ENCODE data around the gene TEDC2.

Gene TEDC2

DNA sequence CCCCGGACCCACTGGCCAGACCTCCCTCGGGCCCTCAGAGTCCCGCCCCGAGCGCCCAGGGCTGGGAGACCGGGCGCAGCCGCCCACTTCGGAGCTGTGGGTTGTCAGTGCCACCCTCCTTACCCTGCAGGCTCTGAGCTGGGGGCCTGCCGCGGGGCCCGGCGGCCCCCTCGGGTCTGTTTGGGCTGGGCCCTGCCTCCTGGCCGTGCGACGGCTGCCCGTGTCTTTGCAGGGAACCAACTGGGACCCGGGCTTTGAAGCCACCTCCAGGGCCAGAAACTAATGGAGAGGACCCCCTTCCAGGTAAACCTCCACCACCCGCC is 443 bp downstream of the TEDC2 start:
- peaks cover 3% of the 10 kb centered on the region for H3K27me3 Mint-ChIP-seq (ENCODE audit: low read depth)
- TF ChIP-seq, protein P1, sequence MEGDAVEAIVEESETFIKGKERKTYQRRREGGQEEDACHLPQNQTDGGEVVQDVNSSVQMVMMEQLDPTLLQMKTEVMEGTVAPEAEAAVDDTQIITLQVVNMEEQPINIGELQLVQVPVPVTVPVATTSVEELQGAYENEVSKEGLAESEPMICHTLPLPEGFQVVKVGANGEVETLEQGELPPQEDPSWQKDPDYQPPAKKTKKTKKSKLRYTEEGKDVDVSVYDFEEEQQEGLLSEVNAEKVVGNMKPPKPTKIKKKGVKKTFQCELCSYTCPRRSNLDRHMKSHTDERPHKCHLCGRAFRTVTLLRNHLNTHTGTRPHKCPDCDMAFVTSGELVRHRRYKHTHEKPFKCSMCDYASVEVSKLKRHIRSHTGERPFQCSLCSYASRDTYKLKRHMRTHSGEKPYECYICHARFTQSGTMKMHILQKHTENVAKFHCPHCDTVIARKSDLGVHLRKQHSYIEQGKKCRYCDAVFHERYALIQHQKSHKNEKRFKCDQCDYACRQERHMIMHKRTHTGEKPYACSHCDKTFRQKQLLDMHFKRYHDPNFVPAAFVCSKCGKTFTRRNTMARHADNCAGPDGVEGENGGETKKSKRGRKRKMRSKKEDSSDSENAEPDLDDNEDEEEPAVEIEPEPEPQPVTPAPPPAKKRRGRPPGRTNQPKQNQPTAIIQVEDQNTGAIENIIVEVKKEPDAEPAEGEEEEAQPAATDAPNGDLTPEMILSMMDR (IDR thresholded peaks at IDR 0.05; ENCODE audit: unreplicated experiment in 3 of 3) = no peak
- H3K4me1 Mint-ChIP-seq = peaks cover 5% of the 10 kb centered on the region
- no peaks in the 10 kb centered on the region for H3K9me3 Mint-ChIP-seq
- peak overlapping the region; percentile 75 to 95 (median 91) for H3K4me3 Mint-ChIP-seq
- peaks cover 9% of the 10 kb centered on the region for H3K36me3 Mint-ChIP-seq (ENCODE audit: low read depth)
- H3K27ac Mint-ChIP-seq = no peak overlapping the region

DNA sequence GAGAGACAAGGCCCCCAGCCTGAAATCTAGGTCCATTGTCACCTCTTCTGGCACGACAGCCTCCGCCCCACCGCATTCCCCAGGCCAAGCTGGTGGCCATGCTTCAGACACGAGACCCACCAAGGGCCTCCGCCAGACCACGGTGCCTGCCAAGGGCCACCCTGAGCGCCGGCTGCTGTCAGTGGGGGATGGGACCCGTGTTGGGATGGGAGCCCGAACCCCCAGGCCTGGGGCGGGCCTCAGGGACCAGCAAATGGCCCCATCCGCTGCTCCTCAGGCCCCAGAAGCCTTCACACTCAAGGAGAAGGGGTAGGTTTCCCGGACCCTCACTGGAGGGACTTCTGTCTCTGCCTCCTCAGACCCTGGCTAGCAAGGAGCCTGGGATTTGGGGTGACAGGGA is 1.0 kb downstream of the TEDC2 start:
- Mint-ChIP-seq H3K4me1 (peaks cover 5% of the 10 kb centered on the region), H3K9me3 (no peaks in the 10 kb centered on the region), H3K27ac (no peak overlapping the region), H3K27me3 (ENCODE audit: low read depth) (peaks cover 3% of the 10 kb centered on the region), H3K4me3 (peak overlapping the region; percentile 68 to 75 (median 70)), H3K36me3 (ENCODE audit: low read depth) (peaks cover 5% of the 10 kb centered on the region)
- TF ChIP-seq, protein P1 (IDR thresholded peaks at IDR 0.05; ENCODE audit: unreplicated experiment in 3 of 3) = no peak

DNA sequence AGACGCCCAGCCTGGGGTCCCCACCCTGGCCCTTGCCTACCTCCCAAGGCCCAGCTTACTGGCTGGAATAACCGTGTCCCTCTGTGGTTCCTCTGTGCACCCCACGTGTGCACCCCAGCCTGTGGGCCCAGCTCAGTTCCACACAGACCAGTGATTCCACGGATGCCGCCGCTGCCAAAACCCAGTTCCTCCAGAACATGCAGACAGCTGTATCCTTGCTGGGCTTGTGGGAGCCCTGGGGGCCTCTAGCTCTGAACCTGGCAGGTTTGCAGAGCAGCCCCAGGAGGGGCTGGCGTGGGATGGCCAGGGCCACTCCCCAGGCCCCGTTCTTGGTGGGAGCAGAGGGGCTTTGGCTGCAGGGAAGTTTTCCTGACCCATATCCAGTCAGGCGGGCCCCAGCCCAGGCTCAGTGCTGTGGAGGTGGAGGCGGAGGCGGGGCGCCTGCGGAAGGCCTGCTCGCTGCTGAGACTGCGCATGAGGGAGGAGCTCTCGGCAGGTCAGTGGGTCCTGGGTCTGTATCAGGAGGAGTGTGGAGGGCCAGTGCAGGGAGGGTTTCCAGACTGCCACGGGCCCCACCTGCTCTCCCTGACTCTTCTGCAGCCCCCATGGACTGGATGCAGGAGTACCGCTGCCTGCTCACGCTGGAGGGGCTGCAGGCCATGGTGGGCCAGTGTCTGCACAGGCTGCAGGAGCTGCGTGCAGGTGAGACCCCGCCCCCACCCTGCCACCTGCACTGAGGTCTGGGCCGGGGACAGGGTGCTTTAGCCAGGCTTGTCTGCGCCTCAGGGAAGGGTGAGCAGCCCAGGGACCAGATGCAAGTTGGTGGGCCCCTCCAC is 2.3 kb downstream of the TEDC2 start:
- Mint-ChIP-seq H3K4me3 (peak overlapping the region in 2 of 3 experiments; percentile 26 to 50), H3K27ac (no peak overlapping the region), H3K27me3 (ENCODE audit: low read depth) (peaks cover 3% of the 10 kb centered on the region), H3K4me1 (peaks cover 5% of the 10 kb centered on the region), H3K36me3 (ENCODE audit: low read depth) (no peaks in the 10 kb centered on the region), H3K9me3 (no peaks in the 10 kb centered on the region)
- TF ChIP-seq, protein P1 (IDR thresholded peaks at IDR 0.05; ENCODE audit: unreplicated experiment in 3 of 3) = no peak

DNA sequence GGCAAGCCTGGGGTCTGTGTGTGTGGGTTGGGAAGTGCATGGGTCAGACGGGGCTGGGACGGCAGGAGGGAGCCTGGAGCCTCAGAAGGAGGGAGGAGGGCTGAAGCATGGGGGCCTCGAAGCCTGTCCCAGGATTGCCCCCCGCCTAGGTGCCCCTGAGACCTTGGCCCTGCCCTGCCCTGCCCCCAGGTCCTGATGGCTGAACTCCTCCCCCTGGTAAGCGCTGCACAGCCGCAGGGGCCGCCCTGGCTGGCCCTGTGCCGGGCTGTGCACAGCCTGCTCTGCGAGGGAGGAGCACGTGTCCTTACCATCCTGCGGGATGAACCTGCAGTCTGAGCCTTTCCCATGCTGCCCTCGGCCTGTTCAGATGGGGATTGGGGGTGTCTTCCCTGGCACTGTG is 4.4 kb downstream of the TEDC2 start:
- H3K27me3 Mint-ChIP-seq (ENCODE audit: low read depth) = no peaks in the 10 kb centered on the region
- no peak overlapping the region for H3K4me3 Mint-ChIP-seq
- no peaks in the 10 kb centered on the region for H3K9me3 Mint-ChIP-seq
- no peak overlapping the region for H3K27ac Mint-ChIP-seq
- peaks cover 5% of the 10 kb centered on the region for H3K4me1 Mint-ChIP-seq
- no peaks in the 10 kb centered on the region for H3K36me3 Mint-ChIP-seq (ENCODE audit: low read depth)
- TF ChIP-seq, protein P1 (IDR thresholded peaks at IDR 0.05; ENCODE audit: unreplicated experiment in 3 of 3) = no peak

DNA sequence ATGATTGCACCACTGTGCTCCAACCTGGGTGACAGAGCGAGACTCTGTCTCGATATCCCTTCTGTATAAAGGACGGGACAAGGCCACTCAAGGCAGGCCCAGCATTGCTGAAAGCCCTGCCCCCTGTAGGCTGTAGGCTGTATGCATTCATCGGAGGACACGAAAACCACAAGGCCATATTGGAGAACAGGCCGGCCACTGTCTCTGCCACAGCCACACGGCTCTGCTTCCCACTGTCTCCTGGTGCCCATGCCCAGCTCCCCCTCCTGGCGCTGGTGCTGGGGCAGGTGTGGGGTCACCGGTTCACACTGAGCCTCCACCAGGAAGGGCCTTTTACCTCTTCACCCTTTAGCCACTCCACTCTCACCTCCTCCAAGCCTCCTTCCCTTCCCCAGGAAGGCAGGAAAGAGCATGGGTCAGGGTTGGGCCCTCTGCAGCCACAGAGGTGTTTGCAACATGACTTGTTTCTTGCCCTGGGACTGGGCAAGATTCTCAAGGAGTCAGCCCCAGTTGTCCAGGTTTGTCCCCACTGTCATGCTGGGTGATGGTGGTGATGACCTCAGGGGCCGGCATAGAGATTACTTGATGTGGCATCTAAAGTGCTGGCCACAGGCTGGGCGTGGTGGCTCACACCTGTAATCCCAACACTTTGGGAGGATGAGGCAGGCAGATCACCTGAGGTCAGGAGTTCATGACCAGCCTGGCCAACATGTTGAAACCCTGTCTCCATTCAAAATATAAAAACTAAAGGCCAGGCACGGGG is 5.9 kb downstream of the TEDC2 start:
- H3K4me3 Mint-ChIP-seq = peak overlapping the region in 2 of 3 experiments; percentile 36 to 49
- no peaks in the 10 kb centered on the region for H3K27me3 Mint-ChIP-seq (ENCODE audit: low read depth)
- no peaks in the 10 kb centered on the region for H3K36me3 Mint-ChIP-seq (ENCODE audit: low read depth)
- H3K9me3 Mint-ChIP-seq = no peaks in the 10 kb centered on the region
- H3K27ac Mint-ChIP-seq = peak overlapping the region in 1 of 3 experiments; percentile 46
- TF ChIP-seq, protein P1 (IDR thresholded peaks at IDR 0.05; ENCODE audit: unreplicated experiment in 3 of 3) = no peak
- peaks cover 13% of the 10 kb centered on the region for H3K4me1 Mint-ChIP-seq

All from nephron (organoid).